GM12864 (cell line): ENCODE results near the gene YWHAG.

ENCODE experiments used
- DNase-seq: peaks from one replicate; pipeline ENCODE4 v3.0.0-alpha.2; 2011; ENCODE audit warnings: low read depth
- H3K4me3 ChIP-seq: 2 replicates; pipeline ENCODE4 v1.5.1; 2011; ENCODE audit warnings: mild to moderate bottlenecking, low read depth, low read length, control low read depth
- TF ChIP-seq, protein P1 (sequence below): IDR thresholded peaks from 2 replicates; pipeline ENCODE4 v1.5.1; 2011; ENCODE audit warnings: low read depth, mild to moderate bottlenecking, moderate library complexity, low read length, control low read depth, inconsistent platforms; ENCODE audit errors: missing control alignments

YWHAG gene

DNA sequence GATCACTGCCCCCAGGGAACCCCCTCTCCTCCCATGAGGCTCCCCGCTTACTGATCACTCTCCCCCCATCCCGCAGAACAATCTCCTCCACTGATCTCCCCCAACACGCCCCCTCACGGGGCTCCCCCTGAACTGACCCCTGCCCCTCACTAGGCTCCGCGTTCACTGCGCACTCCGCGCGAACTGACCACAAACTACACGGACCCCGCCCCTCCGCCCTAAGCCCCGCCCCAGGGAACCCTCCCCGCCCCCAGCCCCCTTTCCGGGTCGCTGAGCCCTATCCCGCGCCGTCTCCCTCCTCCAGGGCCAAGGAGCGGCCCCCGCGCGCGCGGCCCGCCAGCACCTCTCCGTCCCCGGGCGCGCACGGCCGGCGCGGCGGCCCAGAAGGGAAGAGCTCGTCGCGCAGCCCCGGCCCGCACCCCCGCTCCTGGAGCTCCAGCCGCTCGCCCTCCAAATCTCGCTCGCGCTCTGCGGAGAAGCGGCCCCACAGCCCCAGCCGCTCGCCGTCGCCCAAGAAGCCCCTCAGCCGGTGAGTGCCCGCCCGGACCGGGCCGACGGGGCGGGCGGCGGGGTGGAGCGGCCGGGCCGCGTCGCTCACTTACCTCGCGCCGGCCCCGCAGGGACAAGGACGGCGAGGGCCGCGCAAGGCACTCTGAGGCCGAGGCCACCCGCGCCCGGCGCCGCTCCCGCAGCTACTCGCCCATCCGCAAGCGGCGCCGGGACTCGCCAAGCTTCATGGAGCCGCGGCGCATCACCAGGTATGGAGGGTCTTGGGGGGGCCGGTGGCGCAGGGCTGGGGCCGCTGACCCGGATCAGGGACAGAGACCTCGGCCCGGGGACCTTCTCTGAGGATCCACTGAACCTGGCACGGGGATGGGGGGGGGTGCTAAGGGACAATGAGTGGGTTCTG, 76.2 kb downstream of the YWHAG start:
- H3K4me3 ChIP-seq: no peak overlapping the region
- DNase-seq: no peak
- TF ChIP-seq, protein P1, sequence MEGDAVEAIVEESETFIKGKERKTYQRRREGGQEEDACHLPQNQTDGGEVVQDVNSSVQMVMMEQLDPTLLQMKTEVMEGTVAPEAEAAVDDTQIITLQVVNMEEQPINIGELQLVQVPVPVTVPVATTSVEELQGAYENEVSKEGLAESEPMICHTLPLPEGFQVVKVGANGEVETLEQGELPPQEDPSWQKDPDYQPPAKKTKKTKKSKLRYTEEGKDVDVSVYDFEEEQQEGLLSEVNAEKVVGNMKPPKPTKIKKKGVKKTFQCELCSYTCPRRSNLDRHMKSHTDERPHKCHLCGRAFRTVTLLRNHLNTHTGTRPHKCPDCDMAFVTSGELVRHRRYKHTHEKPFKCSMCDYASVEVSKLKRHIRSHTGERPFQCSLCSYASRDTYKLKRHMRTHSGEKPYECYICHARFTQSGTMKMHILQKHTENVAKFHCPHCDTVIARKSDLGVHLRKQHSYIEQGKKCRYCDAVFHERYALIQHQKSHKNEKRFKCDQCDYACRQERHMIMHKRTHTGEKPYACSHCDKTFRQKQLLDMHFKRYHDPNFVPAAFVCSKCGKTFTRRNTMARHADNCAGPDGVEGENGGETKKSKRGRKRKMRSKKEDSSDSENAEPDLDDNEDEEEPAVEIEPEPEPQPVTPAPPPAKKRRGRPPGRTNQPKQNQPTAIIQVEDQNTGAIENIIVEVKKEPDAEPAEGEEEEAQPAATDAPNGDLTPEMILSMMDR: no peak

DNA sequence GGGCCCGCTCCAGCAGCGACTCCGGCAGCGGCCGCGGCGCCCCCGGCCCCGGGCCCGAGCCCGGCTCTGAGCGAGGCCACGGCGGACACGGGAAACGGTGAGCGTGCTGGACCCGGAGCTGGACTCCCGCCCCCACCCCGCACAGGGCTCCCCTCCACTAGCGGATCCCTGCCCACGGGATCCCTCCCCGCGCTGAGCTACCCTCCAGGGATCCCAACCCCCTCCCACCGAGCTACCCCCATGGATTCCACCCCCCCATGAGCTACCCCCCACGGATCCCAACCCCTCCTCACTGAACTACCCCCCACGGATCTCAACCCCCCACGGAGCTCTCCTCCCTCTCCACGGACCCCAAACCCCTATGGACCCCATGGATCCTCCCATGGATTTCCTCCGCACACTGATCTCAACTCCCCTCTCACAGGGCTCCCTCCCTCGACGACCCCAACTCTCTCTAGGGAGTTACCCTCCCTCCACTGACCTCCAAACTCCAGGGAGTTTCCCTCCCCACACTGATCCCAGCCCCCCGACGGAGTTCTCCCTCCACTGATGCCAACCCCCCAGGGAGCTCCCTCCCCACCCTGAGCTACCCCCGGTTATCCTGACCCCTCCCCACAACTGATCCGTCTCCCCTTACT, 77.0 kb downstream of the YWHAG start:
- TF ChIP-seq, protein P1: no peak
- H3K4me3 ChIP-seq: no peak overlapping the region
- DNase-seq: no peak

DNA sequence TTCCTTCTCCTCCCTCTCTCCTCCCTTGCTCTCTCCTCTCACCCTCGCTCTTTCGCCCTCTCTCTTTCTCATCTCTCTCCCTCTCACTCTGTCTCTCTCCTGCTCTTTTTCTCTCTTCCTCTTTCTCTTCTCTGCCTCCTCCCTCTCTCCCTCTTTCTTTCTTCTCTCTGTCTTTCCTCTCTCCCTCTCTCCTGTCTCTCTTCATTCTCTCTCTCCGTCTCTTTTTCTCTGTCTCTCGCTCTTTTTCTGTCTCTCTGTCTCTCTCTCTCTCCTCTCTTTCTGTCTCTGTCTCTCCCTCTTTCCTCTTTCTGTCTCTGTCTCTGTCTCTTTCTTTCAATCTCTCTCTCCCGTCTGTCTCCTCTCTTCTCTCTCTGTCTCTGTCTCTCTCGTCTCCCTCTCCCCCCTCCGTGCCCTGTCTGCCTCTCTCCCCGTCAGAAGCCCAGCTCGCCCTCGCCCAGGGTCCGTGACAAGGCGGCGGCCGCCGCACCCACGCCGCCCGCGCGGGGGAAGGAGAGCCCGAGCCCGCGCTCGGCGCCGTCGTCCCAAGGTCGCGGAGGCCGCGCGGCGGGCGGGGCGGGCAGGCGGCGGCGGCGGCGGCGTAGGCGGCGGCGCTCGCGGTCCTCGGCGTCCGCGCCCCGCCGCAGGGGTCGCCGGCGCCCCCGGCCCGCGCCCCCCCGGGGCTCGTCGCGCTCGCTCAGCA, 77.6 kb downstream of the YWHAG start:
- DNase-seq: no peak
- H3K4me3 ChIP-seq: no peak overlapping the region
- TF ChIP-seq, protein P1: no peak

DNA sequence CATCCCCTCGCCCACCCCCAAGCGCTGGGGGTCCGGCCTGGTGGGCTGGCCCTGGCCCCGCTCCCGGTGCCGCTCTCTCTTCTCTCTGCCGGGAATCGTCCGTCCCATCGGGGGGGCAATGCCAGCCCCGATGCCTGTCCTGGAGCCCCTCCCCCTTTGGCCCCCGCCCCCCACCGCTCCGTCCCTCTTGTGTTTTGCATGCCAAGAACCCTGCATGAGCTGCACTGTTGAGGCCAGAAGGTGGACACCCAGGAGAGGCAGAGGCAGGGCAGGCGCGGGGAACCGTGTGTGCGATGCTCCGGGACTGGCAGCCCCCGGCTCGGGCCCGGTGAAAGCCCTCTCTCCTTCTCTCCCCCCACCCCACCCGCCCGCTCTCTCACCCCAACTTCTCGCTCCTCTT, 78.4 kb downstream of the YWHAG start:
- TF ChIP-seq, protein P1: no peak
- no peak overlapping the region for H3K4me3 ChIP-seq

DNA sequence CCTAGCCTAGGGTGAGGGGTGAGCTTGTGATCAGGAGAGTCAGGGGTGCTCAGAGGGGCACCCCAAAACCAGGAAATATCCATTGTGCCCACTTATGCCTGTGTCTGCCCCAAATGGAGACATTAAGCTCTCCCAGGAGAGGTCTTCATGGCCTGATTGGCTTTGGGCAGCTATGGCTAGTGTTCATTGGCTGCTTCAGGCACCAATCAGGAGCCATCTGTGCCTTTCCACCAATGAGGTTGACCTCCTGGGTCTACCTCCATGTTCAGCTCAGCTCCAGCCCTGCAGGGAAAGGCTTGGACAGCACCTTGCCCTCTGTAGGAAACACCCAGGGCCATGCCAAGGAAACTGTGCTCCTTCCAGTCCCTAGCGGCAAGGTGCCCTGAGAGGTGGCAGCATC, 80.3 kb downstream of the YWHAG start:
- H3K4me3 ChIP-seq: no peak overlapping the region
- TF ChIP-seq, protein P1: no peak
- no peak for DNase-seq

More for the DNA sequence above, 78.4 kb downstream of the YWHAG start:
- DNase-seq: no peak
